ENCODE data around the gene ETNPPL. TPM values are rescaled to one million over a fixed set of nuclear protein-coding genes. Genes with fewer than 3 reads are reported as not detected.

Gene ETNPPL
- total RNA-seq, 1 donor: not detected

- no peak for TF ChIP-seq CTCF (IDR thresholded peaks at IDR 0.05; ENCODE audit: insufficient read depth, low read depth, low read length)
- DNase-seq (ENCODE audit: low read depth): no peak
- H3K4me3 ChIP-seq (ENCODE audit: low read depth, low read length): no peak overlapping the region
These were observed 53.6 kb downstream of the ETNPPL start for GRCh38 chr4:108709234-108709633.

DNA sequence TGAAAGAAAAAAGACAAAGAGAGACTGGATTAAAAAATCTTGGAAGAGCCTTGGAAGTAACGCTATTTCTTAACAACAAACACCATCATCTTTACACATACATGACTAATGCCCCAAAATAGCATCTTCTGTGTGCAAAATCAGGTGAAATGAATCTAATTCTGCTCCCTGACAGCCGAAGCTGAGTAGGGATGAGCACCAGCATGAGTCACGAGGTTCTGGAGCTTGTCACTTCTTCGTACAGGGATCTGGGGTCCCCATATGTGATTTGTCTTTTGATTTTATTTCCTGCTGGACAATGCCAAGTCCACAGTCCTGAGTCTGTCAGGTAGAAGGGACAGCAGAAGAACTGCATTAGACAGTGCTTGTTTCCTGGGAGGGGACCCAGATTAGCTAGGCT, 56.6 kb downstream of the ETNPPL start:
- TF ChIP-seq CTCF (IDR thresholded peaks at IDR 0.05; ENCODE audit: insufficient read depth, low read depth, low read length): no peak
- H3K4me3 ChIP-seq (ENCODE audit: low read depth, low read length): no peak overlapping the region
- no peak for DNase-seq (ENCODE audit: low read depth)

GRCh38 chr4:108703966-108704365, 58.9 kb downstream of the ETNPPL start:
- no peak for TF ChIP-seq CTCF (IDR thresholded peaks at IDR 0.05; ENCODE audit: insufficient read depth, low read depth, low read length)
- no peak overlapping the region for H3K4me3 ChIP-seq (ENCODE audit: low read depth, low read length)
- DNase-seq (ENCODE audit: low read depth): no peak

DNA sequence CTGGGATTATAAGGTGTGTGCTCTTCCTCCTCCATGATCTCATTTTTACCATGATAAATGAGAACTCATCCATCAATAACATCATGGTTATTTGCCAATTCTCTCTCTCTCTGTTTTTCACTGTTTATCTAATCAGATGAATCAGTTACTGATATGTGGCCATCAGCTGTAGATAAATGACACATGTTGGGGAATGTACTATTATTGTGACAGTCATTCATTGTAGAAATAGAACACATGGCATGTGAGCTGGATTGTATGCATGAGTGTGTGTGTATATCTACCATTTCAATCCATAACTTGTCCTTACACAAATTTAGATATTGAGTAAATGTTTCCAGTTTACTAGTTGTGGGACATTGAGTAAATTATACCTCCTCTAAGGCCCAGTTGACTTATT, 59.5 kb downstream of the ETNPPL start:
- TF ChIP-seq CTCF (IDR thresholded peaks at IDR 0.05; ENCODE audit: insufficient read depth, low read depth, low read length): no peak
- DNase-seq (ENCODE audit: low read depth): no peak

GRCh38 chr4:108702960-108703359, 59.9 kb downstream of the ETNPPL start:
- no peak for TF ChIP-seq CTCF (IDR thresholded peaks at IDR 0.05; ENCODE audit: insufficient read depth, low read depth, low read length)
- peak; percentile 14 for DNase-seq (ENCODE audit: low read depth)
- H3K4me3 ChIP-seq (ENCODE audit: low read depth, low read length): no peak overlapping the region

More for the DNA sequence above, 59.5 kb downstream of the ETNPPL start:
- no peak overlapping the region for H3K4me3 ChIP-seq (ENCODE audit: low read depth, low read length)

- TF ChIP-seq CTCF (IDR thresholded peaks at IDR 0.05; ENCODE audit: insufficient read depth, low read depth, low read length): no peak
- peak; percentile 20 for DNase-seq (ENCODE audit: low read depth)
- no peak overlapping the region for H3K4me3 ChIP-seq (ENCODE audit: low read depth, low read length)
These were observed 62.6 kb downstream of the ETNPPL start for GRCh38 chr4:108700081-108700757.

- TF ChIP-seq CTCF (IDR thresholded peaks at IDR 0.05; ENCODE audit: insufficient read depth, low read depth, low read length): no peak
- H3K4me3 ChIP-seq (ENCODE audit: low read depth, low read length): no peak overlapping the region
- no peak for DNase-seq (ENCODE audit: low read depth)
These were observed 66.7 kb downstream of the ETNPPL start for GRCh38 chr4:108696160-108696559.
